GM10266 (cell line): Measurements from ENCODE around the gene ANKRD11.
"Not testable (repeated sequence)": the region's sequence is repeated elsewhere in the genome, so short reads cannot be mapped to it uniquely, and the experiment has no call there.

Experiments
- DNase-seq: peaks from one replicate; pipeline ENCODE4 v3.0.0; 2012; ENCODE audit errors: extremely low spot score
- CTCF ChIP-seq: IDR thresholded peaks from 2 replicates; pipeline ENCODE4 v1.5.1; 2012; ENCODE audit warnings: mild to moderate bottlenecking, low read depth; ENCODE audit not compliant: control insufficient read depth, insufficient read depth; ENCODE audit errors: missing control alignments

The ANKRD11 gene

GRCh38 chr16:89257757-89258465 lies 232.4 kb downstream of the ANKRD11 start:
- no peak for TF ChIP-seq CTCF
- DNase-seq = peak; percentile 34

GRCh38 chr16:89257281-89257731 lies 233.1 kb downstream of the ANKRD11 start:
- TF ChIP-seq CTCF = no peak
- peak; percentile 24 for DNase-seq

- TF ChIP-seq CTCF = peak; percentile 1
- DNase-seq = peak; percentile 43
These were observed 233.6 kb downstream of the ANKRD11 start for GRCh38 chr16:89256651-89257254.

- TF ChIP-seq CTCF = no peak
- DNase-seq = peak; percentile 31
These were observed 236.6 kb downstream of the ANKRD11 start for GRCh38 chr16:89253548-89254287.

GRCh38 chr16:89248196-89248982 lies 242.0 kb downstream of the ANKRD11 start:
- DNase-seq = no peak
- TF ChIP-seq CTCF = no peak

- not testable (repeated sequence) for DNase-seq
These were observed 242.7 kb downstream of the ANKRD11 start for GRCh38 chr16:89247734-89248075.

- peak; percentile 100 for DNase-seq
- TF ChIP-seq CTCF = no peak
These were observed 243.2 kb downstream of the ANKRD11 start for GRCh38 chr16:89246903-89247733.
